Brain microvascular endothelial cell (primary cell): ENCODE data around the gene CHD9NB.
"Not testable (repeated sequence)": the region's sequence is repeated elsewhere in the genome, so short reads cannot be mapped to it uniquely, and the experiment has no call there.

Source experiments
- DNase-seq: peaks from one replicate; pipeline ENCODE4 v3.0.0-alpha.2; 2020
- H3K27ac ChIP-seq: fragments of 250-450 bp; sonication (Bioruptor Pico); 2 replicates; pipeline ENCODE4 v1.5.1; 2020; ENCODE audit warnings: mild to moderate bottlenecking, moderate library complexity
- H3K27me3 ChIP-seq: fragments of 250-450 bp; sonication (Bioruptor Pico); replicated peaks from 2 replicates; pipeline ENCODE4 v1.5.1; 2020; ENCODE audit warnings: mild to moderate bottlenecking
- H3K36me3 ChIP-seq: fragments of 250-450 bp; sonication (Bioruptor Pico); replicated peaks from 2 replicates; pipeline ENCODE4 v1.5.1; 2020; ENCODE audit warnings: mild to moderate bottlenecking
- H3K4me3 ChIP-seq: 2 replicates; pipeline ENCODE4 v1.5.1; 2011; ENCODE audit warnings: low read depth, mild to moderate bottlenecking, control low read depth, low read length, moderate library complexity
- in situ Hi-C: cut with HindIII; loops from 2 replicates; pipeline ENCODE4 v1.10.0; 2017; ENCODE audit warnings: low sequenced_read_pairs, low pct_ligation_motif_present
- TF ChIP-seq, protein P1 (sequence below): IDR thresholded peaks from 2 replicates; pipeline ENCODE4 v1.5.1; 2011; ENCODE audit warnings: low read depth, mild to moderate bottlenecking, moderate library complexity, low read length, control low read depth, inconsistent platforms; ENCODE audit errors: missing control alignments

CHD9NB gene

DNA sequence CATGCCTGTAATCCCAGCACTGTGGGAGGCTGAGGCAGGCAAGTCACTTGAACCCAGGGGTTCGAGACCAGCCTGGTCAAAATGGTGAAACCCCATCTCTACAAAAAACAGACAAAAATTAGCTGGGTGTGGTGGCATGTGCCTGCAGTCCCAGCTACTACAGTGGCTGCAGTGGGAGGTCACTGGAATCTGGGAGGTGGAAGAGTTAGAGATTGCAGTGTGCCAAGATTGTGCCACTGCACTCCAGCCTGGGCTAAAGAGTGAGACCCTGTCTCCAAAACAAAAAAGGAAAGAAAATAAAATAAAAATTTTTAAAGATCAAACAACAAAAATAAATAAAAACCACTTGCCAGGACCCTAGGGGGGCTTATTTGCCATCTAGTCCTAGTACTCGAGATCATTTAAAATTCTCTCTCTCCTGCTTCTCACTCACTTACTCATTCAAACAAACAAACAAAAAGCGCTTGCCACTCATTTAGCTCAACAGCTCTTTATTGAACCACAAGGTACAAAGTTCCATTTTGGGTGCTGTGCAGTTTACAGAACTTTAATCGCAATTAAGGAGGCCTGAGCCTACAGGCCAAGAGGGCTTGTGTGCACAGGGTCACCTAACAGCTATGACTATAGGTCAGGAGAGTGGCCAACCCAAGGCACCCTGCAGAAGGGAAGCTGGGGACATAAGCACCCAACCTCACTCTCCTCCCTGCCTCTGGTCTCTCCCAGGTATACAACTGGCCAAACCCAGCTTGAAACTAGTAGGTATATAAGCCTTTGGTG lies 4.4 kb downstream of the CHD9NB start:
- Histone ChIP-seq H3K27ac (no peak overlapping the region), H3K36me3 (no peaks in the 10 kb centered on the region), H3K27me3 (peaks cover 6% of the 10 kb centered on the region), H3K4me3 (no peak overlapping the region)
- in situ Hi-C loops, result no loop called here
- no peak for DNase-seq
- TF ChIP-seq, protein P1, sequence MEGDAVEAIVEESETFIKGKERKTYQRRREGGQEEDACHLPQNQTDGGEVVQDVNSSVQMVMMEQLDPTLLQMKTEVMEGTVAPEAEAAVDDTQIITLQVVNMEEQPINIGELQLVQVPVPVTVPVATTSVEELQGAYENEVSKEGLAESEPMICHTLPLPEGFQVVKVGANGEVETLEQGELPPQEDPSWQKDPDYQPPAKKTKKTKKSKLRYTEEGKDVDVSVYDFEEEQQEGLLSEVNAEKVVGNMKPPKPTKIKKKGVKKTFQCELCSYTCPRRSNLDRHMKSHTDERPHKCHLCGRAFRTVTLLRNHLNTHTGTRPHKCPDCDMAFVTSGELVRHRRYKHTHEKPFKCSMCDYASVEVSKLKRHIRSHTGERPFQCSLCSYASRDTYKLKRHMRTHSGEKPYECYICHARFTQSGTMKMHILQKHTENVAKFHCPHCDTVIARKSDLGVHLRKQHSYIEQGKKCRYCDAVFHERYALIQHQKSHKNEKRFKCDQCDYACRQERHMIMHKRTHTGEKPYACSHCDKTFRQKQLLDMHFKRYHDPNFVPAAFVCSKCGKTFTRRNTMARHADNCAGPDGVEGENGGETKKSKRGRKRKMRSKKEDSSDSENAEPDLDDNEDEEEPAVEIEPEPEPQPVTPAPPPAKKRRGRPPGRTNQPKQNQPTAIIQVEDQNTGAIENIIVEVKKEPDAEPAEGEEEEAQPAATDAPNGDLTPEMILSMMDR, result no peak

DNA sequence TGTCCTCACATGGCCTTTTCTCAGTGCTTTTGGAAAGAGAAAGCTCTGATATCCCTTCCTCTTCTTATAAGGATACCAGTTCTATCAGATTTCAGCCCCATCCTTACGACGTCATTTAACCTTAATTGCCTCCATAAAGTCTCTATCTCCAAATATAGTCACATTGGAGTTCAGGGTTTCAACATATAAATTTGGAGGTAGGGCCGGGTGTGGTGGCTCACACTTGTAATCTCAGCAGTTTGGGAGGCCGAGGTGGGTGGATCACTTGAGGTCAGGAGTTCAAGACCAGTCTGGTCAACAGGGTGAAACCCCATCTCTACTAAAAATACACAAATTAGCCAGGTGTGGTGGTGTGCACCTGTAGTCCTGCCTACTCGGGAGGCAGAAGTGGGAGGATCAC lies 5.2 kb downstream of the CHD9NB start:
- H3K4me3 ChIP-seq, DNase-seq, H3K36me3 ChIP-seq, H3K27me3 ChIP-seq, in situ Hi-C loops, H3K27ac ChIP-seq: not testable (repeated sequence)

DNA sequence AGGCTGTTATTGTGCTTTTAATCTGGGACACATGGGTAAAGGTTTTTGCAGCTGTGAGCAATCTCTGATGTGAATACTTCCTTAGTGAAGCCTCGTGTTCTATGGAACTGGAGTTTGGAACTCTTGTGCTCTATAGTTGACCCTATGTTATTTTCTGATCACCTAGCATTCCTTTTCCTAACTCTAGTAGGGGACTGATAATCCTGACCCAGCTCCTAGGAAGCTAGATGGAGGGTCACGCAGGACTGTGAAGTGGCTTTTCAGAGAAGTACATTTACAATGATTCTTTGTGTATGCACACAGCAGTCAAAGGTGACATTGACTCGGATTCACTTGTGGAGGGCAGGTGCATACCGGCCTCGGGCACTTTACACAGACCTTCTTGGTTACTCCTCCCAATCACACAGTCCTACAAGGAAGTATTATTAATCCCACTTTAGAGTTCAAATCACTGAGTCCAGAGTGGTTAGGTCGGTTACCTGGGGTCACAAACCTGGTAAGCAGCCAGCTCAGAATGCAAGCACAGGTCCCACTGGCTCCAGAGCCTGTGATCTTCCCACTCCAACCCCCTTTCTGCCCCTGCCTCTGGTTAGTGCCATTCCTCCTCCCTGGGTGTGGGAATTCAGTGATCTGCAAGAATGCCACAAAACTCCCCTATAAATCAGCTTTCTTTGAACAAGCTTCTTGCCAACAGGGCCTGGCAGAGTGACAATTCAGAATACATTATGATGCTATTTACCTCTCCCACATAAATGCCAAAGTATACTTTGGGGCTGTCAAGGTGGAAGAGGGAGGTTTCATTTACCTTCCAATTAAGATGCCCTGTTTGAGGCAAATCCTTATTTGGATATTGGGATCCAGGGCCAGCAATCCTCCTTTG lies 7.1 kb downstream of the CHD9NB start:
- no peaks in the 10 kb centered on the region for H3K36me3 ChIP-seq
- DNase-seq, result no peak
- no peak overlapping the region for H3K4me3 ChIP-seq
- H3K27ac ChIP-seq, result no peak overlapping the region
- TF ChIP-seq, protein P1, result no peak
- in situ Hi-C loops, result no loop called here
- H3K27me3 ChIP-seq, result peaks cover 8% of the 10 kb centered on the region

DNA sequence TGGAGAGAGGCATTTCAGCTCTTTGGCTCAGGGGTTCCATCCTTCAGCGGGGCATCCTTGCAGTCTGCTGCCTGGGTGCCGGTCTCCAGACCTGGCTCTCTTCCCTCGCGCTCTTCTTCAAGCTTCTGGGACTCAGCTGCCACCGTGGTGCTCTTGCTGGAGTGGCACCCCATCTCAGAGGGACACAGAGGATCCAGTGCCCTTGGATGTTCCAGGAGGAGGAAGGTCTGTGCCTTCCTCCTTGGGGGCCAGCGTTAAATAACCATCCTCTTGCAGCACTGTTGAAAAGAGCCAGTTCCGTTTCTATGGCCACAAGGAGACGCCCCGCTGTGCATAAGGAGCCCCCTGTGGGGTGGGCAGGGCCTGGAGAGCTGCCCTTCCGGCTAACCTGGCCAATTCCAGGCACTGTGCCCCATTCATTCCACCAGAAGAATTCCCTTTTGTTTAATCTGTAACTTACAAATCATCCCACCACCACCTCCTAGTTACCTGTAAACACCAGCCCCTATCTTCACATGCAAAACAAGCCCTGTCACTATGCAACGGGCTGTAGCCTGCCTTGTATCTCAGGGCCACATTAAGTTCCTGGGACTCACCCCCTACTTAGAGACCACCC lies 8.6 kb downstream of the CHD9NB start:
- TF ChIP-seq, protein P1, result no peak
- no peak for DNase-seq
- no peak overlapping the region for H3K4me3 ChIP-seq
- H3K27me3 ChIP-seq, result peaks cover 8% of the 10 kb centered on the region
- no peaks in the 10 kb centered on the region for H3K36me3 ChIP-seq
- in situ Hi-C loops, result no loop called here
- no peak overlapping the region for H3K27ac ChIP-seq

DNA sequence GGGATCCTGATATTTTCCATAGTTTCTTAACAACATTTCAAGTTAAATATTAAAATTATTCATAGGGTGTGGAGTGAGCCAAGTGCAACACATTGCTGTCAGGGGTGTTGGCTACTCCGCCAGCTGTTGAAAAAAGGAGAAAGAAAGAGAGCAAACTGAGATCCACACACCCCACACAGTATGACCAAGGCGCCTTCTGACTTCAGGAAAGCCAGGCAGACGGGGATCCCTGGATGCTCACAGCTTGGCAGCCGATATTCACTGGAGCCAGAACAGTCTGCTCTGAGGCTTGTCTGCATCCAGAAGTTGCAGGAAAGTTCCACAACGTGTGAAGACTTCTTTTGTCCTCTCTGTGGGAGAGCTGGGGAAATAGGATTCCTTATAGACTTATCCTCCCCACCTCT lies 9.3 kb downstream of the CHD9NB start:
- TF ChIP-seq, protein P1, result no peak
- Histone ChIP-seq H3K27ac (no peak overlapping the region), H3K27me3 (peaks cover 8% of the 10 kb centered on the region), H3K36me3 (no peaks in the 10 kb centered on the region), H3K4me3 (no peak overlapping the region)
- DNase-seq, result no peak
- in situ Hi-C loops, result no loop called here

DNA sequence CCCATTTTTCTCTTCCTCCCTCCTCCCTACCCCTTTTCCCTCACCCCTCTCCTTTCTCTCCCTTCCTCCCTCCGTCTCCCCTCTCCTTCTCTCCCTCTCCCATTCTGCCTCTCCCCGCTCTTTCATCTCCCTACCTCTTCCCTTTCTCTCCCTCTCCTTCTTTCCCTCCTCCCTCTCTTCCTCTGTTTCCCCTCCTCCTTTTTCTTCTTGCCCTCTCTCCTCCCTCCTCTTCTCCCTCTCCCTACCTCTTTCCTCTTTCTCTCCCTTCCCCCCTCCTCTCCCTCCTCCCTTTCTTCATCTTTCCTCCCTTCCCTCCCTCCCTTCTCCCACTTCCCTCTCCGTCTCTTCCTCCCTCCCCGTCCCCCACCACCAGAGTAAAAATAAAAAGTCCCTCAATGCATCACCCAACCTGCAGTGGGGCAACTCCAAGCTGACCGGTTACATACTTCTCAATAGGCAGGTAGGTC lies 10.4 kb downstream of the CHD9NB start:
- TF ChIP-seq, protein P1, result no peak
- H3K4me3 ChIP-seq, result no peak overlapping the region
- no peak for DNase-seq
- peaks cover 8% of the 10 kb centered on the region for H3K27me3 ChIP-seq
- no peak overlapping the region for H3K27ac ChIP-seq
- in situ Hi-C loops, result no loop called here
- no peaks in the 10 kb centered on the region for H3K36me3 ChIP-seq
